GM12878 (cell line): ENCODE results near the gene ZNF397. TPM values are rescaled to one million over a fixed set of nuclear protein-coding genes. Genes with fewer than 3 reads are reported as not detected.

Experiments used
- ATAC-seq: fragments of 200-7000 bp; cut with Tn5 transposase; 3 replicates; pipeline ENCODE4 v1.9.1; 2020; ENCODE audit warnings: mild to moderate bottlenecking, moderate library complexity
- BruUV-seq: library from RNA; stranded (reverse); fragments of 400-500 nt; replicated peaks from 2 replicates; lab custom pipeline; 2021; lab: Mats Ljungman, UMichigan
- CTCF ChIA-PET: fragments of 300-600 bp; sonication (Branson Sonifier 250); formaldehyde crosslinking; extraction: SDS; loops from one replicate; lab custom pipeline; 2021; ENCODE audit warnings: inconsistent platforms; lab: Yijun Ruan, JAX
- POLR2A ChIA-PET: fragments of 350-600 bp; formaldehyde crosslinking; extraction: SDS; loops from one replicate; lab custom pipeline; 2021; ENCODE audit warnings: inconsistent platforms; lab: Charles Lee
- RAD21 ChIA-PET: fragments of 300-600 bp; sonication (Branson Sonifier 250); formaldehyde crosslinking; loops from one replicate; lab custom pipeline; 2023; ENCODE audit warnings: antibody characterized with exemption; ENCODE audit not compliant: unreplicated experiment; lab: Charles Lee
- SMC1A ChIA-PET: fragments of 300-600 bp; sonication (Branson Sonifier 250); formaldehyde crosslinking; loops from one replicate; lab custom pipeline; 2023; ENCODE audit not compliant: unreplicated experiment, uncharacterized antibody; lab: Charles Lee
- DNase-seq: peaks from one replicate; pipeline ENCODE4 v3.0.0-alpha.2; 2011; ENCODE audit warnings: low read depth, low spot score
- FAIRE-seq: peaks from 3 replicates; lab custom pipeline; 2011; peaks lifted over from hg19 to GRCh38; lab: Jason Lieb, UNC
- H2AFZ ChIP-seq: 2 replicates; pipeline ENCODE4 v1.6.0; 2011; ENCODE audit warnings: low read depth, low read length, control low read depth; ENCODE audit not compliant: control insufficient read depth
- H3K27ac ChIP-seq: 2 replicates; pipeline ENCODE4 v1.5.1; 2011; ENCODE audit warnings: control low read depth; ENCODE audit not compliant: control insufficient read depth, insufficient read depth
- H3K27me3 ChIP-seq, 2 experiments: replicated peaks in 1 of 2; 2 replicates each; pipeline versions ENCODE4 v1.6.0 to v1.6.1; 2011; ENCODE audit warnings: low read length in 1 of 2; ENCODE audit not compliant: control insufficient read depth in 2 of 2, insufficient read depth in 2 of 2
- H3K36me3 ChIP-seq, 2 experiments: 2 replicates each; pipeline ENCODE4 v1.5.1; 2011; ENCODE audit warnings: low read length in 1 of 2; ENCODE audit not compliant: control insufficient read depth in 2 of 2, insufficient read depth in 2 of 2
- H3K4me1 ChIP-seq: 2 replicates; pipeline ENCODE4 v1.6.1; 2011; ENCODE audit warnings: mild to moderate bottlenecking, low read length, moderate library complexity, mixed read lengths; ENCODE audit not compliant: control insufficient read depth, insufficient read depth
- H3K4me2 ChIP-seq: 2 replicates; pipeline ENCODE4 v1.6.0; 2011; ENCODE audit warnings: control low read depth; ENCODE audit not compliant: control insufficient read depth, insufficient read depth
- H3K4me3 ChIP-seq: fragments of 200-600 bp; sonication (generic); 2 replicates; pipeline ENCODE4 v1.5.1; 2016
- H3K79me2 ChIP-seq: 2 replicates; pipeline ENCODE4 v1.6.0; 2011; ENCODE audit warnings: low read length; ENCODE audit not compliant: control insufficient read depth, insufficient read depth
- H3K9ac ChIP-seq: 2 replicates; pipeline ENCODE4 v1.8.0; 2011; ENCODE audit warnings: low read length, control low read depth, mixed read lengths; ENCODE audit not compliant: control insufficient read depth, insufficient read depth
- H3K9me3 ChIP-seq: replicated peaks from 3 replicates; pipeline ENCODE4 v1.5.1; 2011; ENCODE audit warnings: mild to moderate bottlenecking, low read length; ENCODE audit not compliant: control insufficient read depth, insufficient read depth
- H4K20me1 ChIP-seq: 2 replicates; pipeline ENCODE4 v1.6.0; 2011; ENCODE audit not compliant: control insufficient read depth, insufficient read depth
- CHD2 ChIP-seq: IDR thresholded peaks from 2 replicates; pipeline ENCODE4 v1.6.1; 2011; ENCODE audit warnings: low read depth, low read length, improper control_type of control experiment, borderline replicate concordance
- CHD4 ChIP-seq: fragments of 200-600 bp; sonication (generic); IDR thresholded peaks from 2 replicates; pipeline ENCODE4 v1.6.1; 2016; ENCODE audit warnings: mild to moderate bottlenecking
- CTCF ChIP-seq, 3 experiments: IDR thresholded peaks in 2 of 3; conservative IDR thresholded peaks in 1 of 3; 2 replicates each; pipeline ENCODE4 v1.5.1; 2011; ENCODE audit warnings: low read depth in 3 of 3, low read length in 3 of 3, mild to moderate bottlenecking in 3 of 3, control low read depth in 2 of 3, moderate library complexity in 2 of 3, inconsistent platforms in 1 of 3, mixed read lengths in 1 of 3; ENCODE audit not compliant: control insufficient read depth in 2 of 3, insufficient read depth in 1 of 3; ENCODE audit errors: extremely low read depth in 1 of 3
- ESRRA ChIP-seq: IDR thresholded peaks from 2 replicates; pipeline ENCODE4 v1.6.1; 2012; ENCODE audit warnings: mild to moderate bottlenecking, low read length, improper control_type of control experiment
- GABPA ChIP-seq: IDR thresholded peaks from 2 replicates; pipeline ENCODE4 v1.6.1; 2014; ENCODE audit warnings: antibody characterized with exemption, low read depth, mild to moderate bottlenecking, inconsistent platforms
- HDAC2 ChIP-seq: fragments of 200-600 bp; sonication (generic); IDR thresholded peaks from 2 replicates; pipeline ENCODE4 v1.6.1; 2017
- JUNB ChIP-seq: IDR thresholded peaks from 2 replicates; pipeline ENCODE4 v1.6.1; 2016; ENCODE audit warnings: antibody characterized with exemption, mild to moderate bottlenecking
- MLLT1 ChIP-seq: fragments of 450-650 bp; IDR thresholded peaks from 2 replicates; pipeline ENCODE4 v1.6.1; 2016; ENCODE audit warnings: mild to moderate bottlenecking
- NFXL1 ChIP-seq: fragments of 450-650 bp; IDR thresholded peaks from 2 replicates; pipeline ENCODE4 v1.6.1; 2017; ENCODE audit warnings: antibody characterized with exemption, mild to moderate bottlenecking, borderline replicate concordance
- PML ChIP-seq: IDR thresholded peaks from 2 replicates; pipeline ENCODE4 v1.6.1; 2012; ENCODE audit warnings: low read length, inconsistent platforms
- RAD51 ChIP-seq: fragments of 450-650 bp; IDR thresholded peaks from 2 replicates; pipeline ENCODE4 v1.6.1; 2016; ENCODE audit warnings: moderate library complexity, mild to moderate bottlenecking, inconsistent platforms
- RB1 ChIP-seq: fragments of 450-650 bp; formaldehyde crosslinking; IDR thresholded peaks from 2 replicates; pipeline ENCODE4 v1.6.1; 2017; ENCODE audit warnings: mild to moderate bottlenecking, borderline replicate concordance
- RFX5 ChIP-seq: IDR thresholded peaks from 2 replicates; pipeline ENCODE4 v1.6.1; 2011; ENCODE audit warnings: low read depth, low read length, improper control_type of control experiment
- RUNX3 ChIP-seq: IDR thresholded peaks from 2 replicates; pipeline ENCODE4 v1.6.1; 2012; ENCODE audit warnings: low read length, inconsistent platforms
- YY1 ChIP-seq: IDR thresholded peaks from 2 replicates; pipeline ENCODE4 v1.6.1; 2011; ENCODE audit warnings: low read depth, mild to moderate bottlenecking, low read length
- ZNF217 ChIP-seq: fragments of 450-650 bp; IDR thresholded peaks from 2 replicates; pipeline ENCODE4 v1.6.1; 2017; ENCODE audit warnings: antibody characterized with exemption, mild to moderate bottlenecking
- ZSCAN29 ChIP-seq: fragments of 450-650 bp; IDR thresholded peaks from 2 replicates; pipeline ENCODE4 v1.6.1; 2017; ENCODE audit warnings: mild to moderate bottlenecking, moderate library complexity
- WGBS: methylation state at CpG from one replicate; pipeline ENCODE4 v1.1.6; 2016; ENCODE audit warnings: low lambda C conversion rate; ENCODE audit not compliant: insufficient replicate concordance, insufficient coverage; ENCODE audit errors: missing lambda C conversion rate; 5-methylcytosine and 5-hydroxymethylcytosine counted together
- in situ Hi-C: fragments of 300-500 bp; cut with MboI; formaldehyde crosslinking; loops from 9 replicates; pipeline ENCODE4 v1.14.3; 2018; ENCODE audit warnings: mixed read lengths
- intact Hi-C: fragments of 100-400 bp; cut with micrococcal nuclease; formaldehyde crosslinking; loops from one replicate; pipeline ENCODE4 v1.14.2; 2022; ENCODE audit not compliant: unreplicated experiment
- polyA plus RNA-seq, 11 experiments: library from polyadenylated mRNA; depleted of rRNA in 4 of 11; unstranded in 6 of 11; stranded (reverse) in 5 of 11; fragments of >200 nt; fragmentation: Nextera tagmentation in 4 of 11; fragmentation: Illumina TruSeq in 1 of 11; extraction: Ambion mirVana in 4 of 11; extraction: Trizol in 1 of 11; gene quantifications; 1 replicate in 1 of 11; 2 replicates in 10 of 11; pipeline versions ENCODE4 v1.2.1 to v1.2.3, GENCODE V29; 2011 to 2016; ENCODE audit warnings: inconsistent platforms in 2 of 11, missing spikeins in 2 of 11, low read depth in 1 of 11
- total RNA-seq, 4 experiments: library from RNA; depleted of rRNA in 3 of 4; stranded (reverse); fragments of >200 nt in 3 of 4; fragmentation: Illumina TruSeq in 1 of 4; extraction: Trizol in 1 of 4; gene quantifications; 2 replicates each; pipeline versions ENCODE4 v1.2.1 to v1.2.3, GENCODE V29; 2013 to 2021
- TF ChIP-seq, protein P1 (sequence below): fragments of 450-650 bp; IDR thresholded peaks from 2 replicates; pipeline ENCODE4 v1.6.1; 2018; ENCODE audit warnings: mild to moderate bottlenecking, low read depth, moderate library complexity; ENCODE audit not compliant: partially characterized antibody

The ZNF397 gene
- total and polyA plus RNA-seq, 10 of the 15 experiments (the other 5 are each of a cell fraction or from before 2014, with no cell fraction given), result 5.2 to 13.3 (median 10.8) TPM

- no peak overlapping the region for H3K4me3 ChIP-seq
- H3K4me2 ChIP-seq, result no peak overlapping the region
- TF ChIP-seq PML (no peak), RAD51 (no peak), CTCF (IDR thresholded peaks at IDR 0.05 in 2 of 3, conservative IDR thresholded peaks at IDR 0.05 in 1 of 3; ENCODE audit: control insufficient read depth in 2 of 3, extremely low read depth in 1 of 3, insufficient read depth in 1 of 3, low read depth in 3 of 3, low read length in 3 of 3) (no peak), JUNB (no peak), RB1 (no peak), NFXL1 (no peak), CHD2 (no peak), RFX5 (no peak), ZSCAN29 (no peak), MLLT1 (no peak), GABPA (no peak), ZNF217 (no peak), YY1 (no peak), RUNX3 (no peak), HDAC2 (no peak), CHD4 (no peak), ESRRA (no peak)
- TF ChIP-seq, protein P1, sequence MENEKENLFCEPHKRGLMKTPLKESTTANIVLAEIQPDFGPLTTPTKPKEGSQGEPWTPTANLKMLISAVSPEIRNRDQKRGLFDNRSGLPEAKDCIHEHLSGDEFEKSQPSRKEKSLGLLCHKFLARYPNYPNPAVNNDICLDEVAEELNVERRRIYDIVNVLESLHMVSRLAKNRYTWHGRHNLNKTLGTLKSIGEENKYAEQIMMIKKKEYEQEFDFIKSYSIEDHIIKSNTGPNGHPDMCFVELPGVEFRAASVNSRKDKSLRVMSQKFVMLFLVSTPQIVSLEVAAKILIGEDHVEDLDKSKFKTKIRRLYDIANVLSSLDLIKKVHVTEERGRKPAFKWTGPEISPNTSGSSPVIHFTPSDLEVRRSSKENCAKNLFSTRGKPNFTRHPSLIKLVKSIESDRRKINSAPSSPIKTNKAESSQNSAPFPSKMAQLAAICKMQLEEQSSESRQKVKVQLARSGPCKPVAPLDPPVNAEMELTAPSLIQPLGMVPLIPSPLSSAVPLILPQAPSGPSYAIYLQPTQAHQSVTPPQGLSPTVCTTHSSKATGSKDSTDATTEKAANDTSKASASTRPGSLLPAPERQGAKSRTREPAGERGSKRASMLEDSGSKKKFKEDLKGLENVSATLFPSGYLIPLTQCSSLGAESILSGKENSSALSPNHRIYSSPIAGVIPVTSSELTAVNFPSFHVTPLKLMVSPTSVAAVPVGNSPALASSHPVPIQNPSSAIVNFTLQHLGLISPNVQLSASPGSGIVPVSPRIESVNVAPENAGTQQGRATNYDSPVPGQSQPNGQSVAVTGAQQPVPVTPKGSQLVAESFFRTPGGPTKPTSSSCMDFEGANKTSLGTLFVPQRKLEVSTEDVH, result no peak
- POLR2A ChIA-PET, result no interaction called here
- RAD21 ChIA-PET, result no interaction called here
- no peaks in the 10 kb centered on the region for H3K4me1 ChIP-seq
- no peak overlapping the region for H3K27ac ChIP-seq
- intact Hi-C loops, result no loop called here
- H4K20me1 ChIP-seq, result no peaks in the 10 kb centered on the region; the same call in 1 of the 2 replicates
- ATAC-seq (no peak), DNase-seq (no peak), FAIRE-seq (no peak)
- H3K9ac ChIP-seq, result no peak overlapping the region
- no peak overlapping the region for H2AFZ ChIP-seq
- no peaks in the 10 kb centered on the region; the same call in 2 of the 3 replicates for H3K9me3 ChIP-seq
- H3K79me2 ChIP-seq, result no peaks in the 10 kb centered on the region
- H3K27me3 ChIP-seq, result no peaks in the 10 kb centered on the region
- CTCF ChIA-PET, result no interaction called here
- no peaks in the 10 kb centered on the region for H3K36me3 ChIP-seq
- SMC1A ChIA-PET, result no interaction called here
- no TSS peak for BruUV-seq
- in situ Hi-C loops, result no loop called here
- 17% methylated on average over 2 of the region's 2 CpGs for WGBS
These were observed 35.6 kb upstream of the ZNF397 start for GRCh38 chr18:35205199-35205712.
